ENCODE data around the gene MCM5. TPM values are rescaled to one million over a fixed set of nuclear protein-coding genes. Genes with fewer than 3 reads are reported as not detected.

MCM5 gene
- total and polyA plus RNA-seq, 4 donors: 6.7 to 104 (median 8.8) TPM

- Histone ChIP-seq H3K27ac (ENCODE audit: low read depth in 1 of 2, low read length in 2 of 2) (no peak overlapping the region), H3K4me1 (ENCODE audit: control insufficient read depth in 4 of 4, insufficient read depth in 4 of 4, low read length in 3 of 4) (no peaks in the 10 kb centered on the region), H3K9ac (ENCODE audit: low read depth in 1 of 2, low read length in 2 of 2) (no peak overlapping the region), H3K4me3 (ENCODE audit: low read depth in 1 of 3, low read length in 3 of 3) (no peak overlapping the region), H3K9me3 (ENCODE audit: control insufficient read depth in 4 of 4, low read length in 3 of 4) (no peaks in the 10 kb centered on the region), H3K27me3 (ENCODE audit: control insufficient read depth in 4 of 4, insufficient read depth in 4 of 4, low read length in 3 of 4) (no peaks in the 10 kb centered on the region), H3K36me3 (ENCODE audit: control insufficient read depth in 4 of 4, insufficient read depth in 3 of 4, low read depth in 1 of 4, low read length in 3 of 4) (no peaks in the 10 kb centered on the region)
- 80% methylated on average over 9 of the region's 9 CpGs for WGBS
- no peak for DNase-seq (ENCODE audit: low spot score)
- TF ChIP-seq MAX (IDR thresholded peaks at IDR 0.05) (no peak), YY1 (IDR thresholded peaks at IDR 0.05) (no peak), JUND (IDR thresholded peaks at IDR 0.05) (no peak), GABPA (IDR thresholded peaks at IDR 0.05 in 1 of 2, conservative IDR thresholded peaks at IDR 0.05 in 1 of 2) (no peak), TAF1 (conservative IDR thresholded peaks at IDR 0.05) (no peak), EGR1 (IDR thresholded peaks at IDR 0.05; ENCODE audit: low read depth in 2 of 2) (no peak), FOXA2 (IDR thresholded peaks at IDR 0.05) (no peak), ATF3 (IDR thresholded peaks at IDR 0.05) (no peak), ZBTB33 (IDR thresholded peaks at IDR 0.05) (no peak), RXRA (IDR thresholded peaks at IDR 0.05) (no peak), HNF4G (IDR thresholded peaks at IDR 0.05) (no peak), HNF4A (conservative IDR thresholded peaks at IDR 0.05) (no peak), FOXA1 (IDR thresholded peaks at IDR 0.05) (no peak)
Observed at GRCh38 chr22:35457729-35458546, 58.0 kb downstream of the MCM5 start.

- H3K9ac ChIP-seq (ENCODE audit: low read depth in 1 of 2, low read length in 2 of 2): no peak overlapping the region
- 82% methylated on average over 18 of the region's 18 CpGs for WGBS
- no peak overlapping the region for H3K27ac ChIP-seq (ENCODE audit: low read depth in 1 of 2, low read length in 2 of 2)
- no peak overlapping the region for H3K4me3 ChIP-seq (ENCODE audit: low read depth in 1 of 3, low read length in 3 of 3)
- no peak for DNase-seq (ENCODE audit: low spot score)
- H3K9me3 ChIP-seq (ENCODE audit: control insufficient read depth in 4 of 4, low read length in 3 of 4): no peaks in the 10 kb centered on the region
- H3K36me3 ChIP-seq (ENCODE audit: control insufficient read depth in 4 of 4, insufficient read depth in 3 of 4, low read depth in 1 of 4, low read length in 3 of 4): no peaks in the 10 kb centered on the region
- no peaks in the 10 kb centered on the region for H3K27me3 ChIP-seq (ENCODE audit: control insufficient read depth in 4 of 4, insufficient read depth in 4 of 4, low read length in 3 of 4)
- no peaks in the 10 kb centered on the region for H3K4me1 ChIP-seq (ENCODE audit: control insufficient read depth in 4 of 4, insufficient read depth in 4 of 4, low read length in 3 of 4)
- TF ChIP-seq ATF3 (IDR thresholded peaks at IDR 0.05) (no peak), HNF4G (IDR thresholded peaks at IDR 0.05) (no peak), HNF4A (conservative IDR thresholded peaks at IDR 0.05) (no peak), FOXA2 (IDR thresholded peaks at IDR 0.05) (no peak), MAX (IDR thresholded peaks at IDR 0.05) (no peak), EGR1 (IDR thresholded peaks at IDR 0.05; ENCODE audit: low read depth in 2 of 2) (no peak), NR2F2 (IDR thresholded peaks at IDR 0.05) (no peak), SP1 (IDR thresholded peaks at IDR 0.05) (no peak), TAF1 (conservative IDR thresholded peaks at IDR 0.05) (no peak), JUND (IDR thresholded peaks at IDR 0.05) (no peak), RXRA (IDR thresholded peaks at IDR 0.05) (no peak), CTCF (IDR thresholded peaks at IDR 0.05; ENCODE audit: low read depth, low read length, missing input control) (no peak), RAD21 (IDR thresholded peaks at IDR 0.05) (no peak), FOXA1 (IDR thresholded peaks at IDR 0.05) (no peak), GABPA (IDR thresholded peaks at IDR 0.05 in 1 of 2, conservative IDR thresholded peaks at IDR 0.05 in 1 of 2) (no peak), REST (IDR thresholded peaks at IDR 0.05) (no peak)
Observed at GRCh38 chr22:35458547-35459422, 58.8 kb downstream of the MCM5 start.

All from liver (tissue), 9 donors.